Left ventricle myocardium inferior (tissue), 1 donor: ENCODE measurements around the gene TCF12. TPM values are rescaled to one million over a fixed set of nuclear protein-coding genes. Genes with fewer than 3 reads are reported as not detected.

Source experiments
- DNase-seq: peaks from one replicate; pipeline ENCODE4 v3.0.0-alpha.2; 2020
- H3K27ac ChIP-seq: fragments of 200-600 bp; replicated peaks from 2 replicates; pipeline ENCODE4 v1.8.0; 2021
- H3K27me3 ChIP-seq: fragments of 200-600 bp; 2 replicates; pipeline ENCODE4 v1.8.0; 2021; ENCODE audit warnings: low read depth
- H3K36me3 ChIP-seq: fragments of 200-600 bp; 2 replicates; pipeline ENCODE4 v1.8.0; 2021
- H3K4me1 ChIP-seq: fragments of 200-600 bp; 2 replicates; pipeline ENCODE4 v1.8.0; 2021
- H3K4me3 ChIP-seq: fragments of 200-600 bp; 2 replicates; pipeline ENCODE4 v1.8.0; 2021; ENCODE audit warnings: mild to moderate bottlenecking, moderate library complexity
- H3K9me3 ChIP-seq: fragments of 200-600 bp; replicated peaks from 2 replicates; pipeline ENCODE4 v1.8.0; 2021
- intact Hi-C: fragments of 100-400 bp; cut with micrococcal nuclease; formaldehyde crosslinking; loops from one replicate; pipeline ENCODE4 v1.11.0; 2022
- total RNA-seq: library from RNA; stranded (reverse); fragmentation: NEBNext Ultra II Directional; extraction: Animal tissue kit (Norgen Biotek cat#: 25700); gene quantifications from one replicate; pipeline ENCODE4 v1.2.1, GENCODE V29; 2021
- TF ChIP-seq, protein P1 (sequence below): fragments of 200-600 bp; IDR thresholded peaks from 2 replicates; pipeline ENCODE4 v1.8.0; 2021; ENCODE audit warnings: antibody characterized with exemption, mild to moderate bottlenecking, borderline replicate concordance
- donor health status: DM: no; HTN: yes; CAD: no; lungs with severe emphysema.

TCF12 gene
- total RNA-seq, 1 donor from 2014 or later: 52.1 TPM

DNA sequence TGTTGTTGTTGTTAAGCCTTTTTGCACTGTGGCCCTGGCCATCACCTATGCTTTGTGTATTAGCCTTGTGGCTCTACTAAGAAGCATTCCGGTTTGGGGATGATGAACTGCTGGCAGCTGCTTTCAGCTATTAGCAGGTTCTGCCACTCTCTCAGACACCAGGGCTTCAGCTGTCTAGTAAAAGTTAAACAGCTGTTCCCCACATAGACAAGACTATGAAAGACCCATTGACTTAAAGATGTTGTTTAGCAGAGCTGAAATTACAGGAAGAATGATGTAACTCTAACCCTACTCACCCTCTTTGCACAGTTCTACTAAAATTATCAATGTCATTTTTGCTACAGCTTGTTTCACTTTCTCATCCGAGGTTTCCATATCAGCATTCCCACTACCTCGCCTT lies 326.7 kb downstream of the TCF12 start:
- no peak for DNase-seq
- Histone ChIP-seq H3K4me1 (peaks cover 16% of the 10 kb centered on the region), H3K36me3 (peaks cover 6% of the 10 kb centered on the region), H3K9me3 (no peaks in the 10 kb centered on the region), H3K27ac (peak overlapping the region; percentile 55), H3K4me3 (no peak overlapping the region), H3K27me3 (no peaks in the 10 kb centered on the region)
- intact Hi-C loops: no loop called here
- TF ChIP-seq, protein P1, sequence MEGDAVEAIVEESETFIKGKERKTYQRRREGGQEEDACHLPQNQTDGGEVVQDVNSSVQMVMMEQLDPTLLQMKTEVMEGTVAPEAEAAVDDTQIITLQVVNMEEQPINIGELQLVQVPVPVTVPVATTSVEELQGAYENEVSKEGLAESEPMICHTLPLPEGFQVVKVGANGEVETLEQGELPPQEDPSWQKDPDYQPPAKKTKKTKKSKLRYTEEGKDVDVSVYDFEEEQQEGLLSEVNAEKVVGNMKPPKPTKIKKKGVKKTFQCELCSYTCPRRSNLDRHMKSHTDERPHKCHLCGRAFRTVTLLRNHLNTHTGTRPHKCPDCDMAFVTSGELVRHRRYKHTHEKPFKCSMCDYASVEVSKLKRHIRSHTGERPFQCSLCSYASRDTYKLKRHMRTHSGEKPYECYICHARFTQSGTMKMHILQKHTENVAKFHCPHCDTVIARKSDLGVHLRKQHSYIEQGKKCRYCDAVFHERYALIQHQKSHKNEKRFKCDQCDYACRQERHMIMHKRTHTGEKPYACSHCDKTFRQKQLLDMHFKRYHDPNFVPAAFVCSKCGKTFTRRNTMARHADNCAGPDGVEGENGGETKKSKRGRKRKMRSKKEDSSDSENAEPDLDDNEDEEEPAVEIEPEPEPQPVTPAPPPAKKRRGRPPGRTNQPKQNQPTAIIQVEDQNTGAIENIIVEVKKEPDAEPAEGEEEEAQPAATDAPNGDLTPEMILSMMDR: no peak

DNA sequence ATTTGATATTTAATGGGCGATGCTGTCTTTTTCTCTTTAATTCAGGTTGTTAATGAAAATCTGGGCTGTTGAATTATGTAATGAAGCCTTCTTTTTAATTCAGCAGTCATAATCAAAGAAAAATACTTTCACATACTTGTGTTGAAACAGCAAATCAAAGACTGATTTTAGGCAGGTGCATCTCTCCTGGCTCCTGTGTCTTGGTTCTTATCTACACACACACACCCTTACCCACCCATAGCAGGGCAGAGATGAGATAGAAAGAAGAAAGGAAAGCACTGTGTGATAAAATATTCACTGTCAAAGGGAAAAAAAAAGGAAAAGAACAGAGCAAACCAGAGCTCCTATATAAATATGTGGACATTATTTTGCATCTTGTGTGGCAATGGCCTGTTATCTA lies 327.3 kb downstream of the TCF12 start:
- Histone ChIP-seq H3K27me3 (no peaks in the 10 kb centered on the region), H3K4me1 (peaks cover 16% of the 10 kb centered on the region), H3K36me3 (peaks cover 6% of the 10 kb centered on the region), H3K27ac (peak overlapping the region; percentile 55), H3K9me3 (no peaks in the 10 kb centered on the region), H3K4me3 (no peak overlapping the region)
- intact Hi-C loops: no loop called here
- TF ChIP-seq, protein P1: no peak
- DNase-seq: no peak

DNA sequence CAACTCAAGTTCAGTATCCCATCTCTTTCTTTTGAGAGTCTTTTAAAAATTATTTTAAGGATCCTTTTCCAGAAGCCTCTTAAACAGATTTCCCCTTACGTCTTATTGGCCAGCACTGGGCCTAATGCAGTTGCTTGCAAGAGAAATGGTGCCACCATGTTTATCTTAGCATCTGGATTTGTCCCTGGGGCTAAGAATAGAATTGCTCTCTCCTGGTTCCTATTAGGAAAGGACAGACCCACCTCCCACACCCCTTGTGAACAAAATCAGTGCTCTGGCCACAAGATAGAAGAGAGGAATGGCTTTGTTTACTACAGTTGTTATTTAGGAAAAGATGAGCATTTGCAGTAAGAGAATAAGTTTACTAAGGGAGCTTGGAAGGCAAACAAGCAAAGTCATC lies 329.6 kb downstream of the TCF12 start:
- TF ChIP-seq, protein P1: no peak
- Histone ChIP-seq H3K27ac (no peak overlapping the region), H3K36me3 (peaks cover 14% of the 10 kb centered on the region), H3K4me1 (peaks cover 16% of the 10 kb centered on the region), H3K4me3 (no peak overlapping the region), H3K9me3 (no peaks in the 10 kb centered on the region), H3K27me3 (no peaks in the 10 kb centered on the region)
- intact Hi-C loops: no loop called here
- DNase-seq: no peak

- intact Hi-C loops: no loop called here
- H3K27me3 ChIP-seq: no peaks in the 10 kb centered on the region
- DNase-seq: no peak
- H3K4me1 ChIP-seq: peaks cover 5% of the 10 kb centered on the region
- no peak overlapping the region for H3K4me3 ChIP-seq
- no peaks in the 10 kb centered on the region for H3K9me3 ChIP-seq
- peaks cover 22% of the 10 kb centered on the region for H3K36me3 ChIP-seq
- no peak overlapping the region for H3K27ac ChIP-seq
- TF ChIP-seq, protein P1: no peak
Measured at GRCh38 chr15:57251308-57251707, 332.9 kb downstream of the TCF12 start.

DNA sequence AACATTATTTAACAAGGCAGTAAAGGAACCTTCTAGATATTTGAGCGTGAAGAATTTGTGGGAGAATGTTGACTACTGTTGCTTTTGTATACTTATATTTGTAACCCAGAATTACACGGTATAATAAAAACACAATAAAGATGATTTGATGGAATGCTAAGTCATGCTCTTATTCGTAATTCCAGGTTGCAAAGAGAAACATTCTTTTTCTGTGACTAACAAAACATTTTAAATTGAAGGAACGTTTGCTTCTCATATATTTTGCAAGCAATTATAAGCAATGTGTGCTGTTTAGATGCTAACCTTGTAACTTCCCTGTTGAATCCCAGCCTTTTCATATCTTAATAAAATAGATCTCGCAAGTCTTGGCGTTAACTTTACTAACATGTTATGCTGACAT lies 333.5 kb downstream of the TCF12 start:
- Histone ChIP-seq H3K27ac (no peak overlapping the region), H3K36me3 (peaks cover 18% of the 10 kb centered on the region), H3K4me1 (peaks cover 5% of the 10 kb centered on the region), H3K4me3 (no peak overlapping the region), H3K9me3 (no peaks in the 10 kb centered on the region), H3K27me3 (no peaks in the 10 kb centered on the region)
- intact Hi-C loops: no loop called here
- no peak for DNase-seq
- TF ChIP-seq, protein P1: no peak

- no peak for DNase-seq
- H3K36me3 ChIP-seq: peaks cover 21% of the 10 kb centered on the region
- H3K9me3 ChIP-seq: no peaks in the 10 kb centered on the region
- TF ChIP-seq, protein P1: no peak
- H3K4me1 ChIP-seq: peaks cover 2% of the 10 kb centered on the region
- H3K27ac ChIP-seq: no peak overlapping the region
- H3K4me3 ChIP-seq: no peak overlapping the region
- intact Hi-C loops: no loop called here
- no peaks in the 10 kb centered on the region for H3K27me3 ChIP-seq
Measured at GRCh38 chr15:57253082-57253481, 334.6 kb downstream of the TCF12 start.
